Right lobe of liver (tissue), 4 donors: Measurements from ENCODE around the gene EEIG1.

Experiments used
- CTCF ChIP-seq, 4 donors: fragments of 200-600 bp in 3 of 4; fragments of 450-650 bp in 1 of 4; IDR thresholded peaks; one replicate each; pipeline versions ENCODE4 v1.5.1 to v1.8.0; 2016 to 2022; ENCODE audit warnings: antibody characterized with exemption in 4 of 4, mild to moderate bottlenecking in 2 of 4
- POLR2A ChIP-seq: fragments of 450-650 bp; IDR thresholded peaks from one replicate; pipeline ENCODE4 v1.6.1; 2017; ENCODE audit warnings: antibody characterized with exemption, mild to moderate bottlenecking
- donor health status: DM: no; HTN: no; CAD: no.
- donor health status: DM: no; HTN: no; CAD: no.
- donor health status: DM: no; HTN: yes; CAD: no.

GRCh38 chr9:127990554-127990953 lies 9.8 kb upstream of the EEIG1 start:
- TF ChIP-seq POLR2A (no peak), CTCF (IDR thresholded peaks at IDR 0.05) (no peak)
